OCI-LY7 (cell line): ENCODE measurements around the gene CST11.

ENCODE experiments used
- EZH2phosphoT487 ChIP-seq: fragments of 200-600 bp; sonication (generic); IDR thresholded peaks from 2 replicates; pipeline ENCODE4 v1.6.1; 2018; ENCODE audit warnings: low read depth, borderline replicate concordance, mild to moderate bottlenecking, mixed run types, antibody characterized with exemption, low read length, moderate library complexity, mixed read lengths
- TF ChIP-seq, protein P1 (sequence below): fragments of 200-600 bp; sonication (generic); conservative IDR thresholded peaks from 2 replicates; pipeline ENCODE4 v1.5.1; 2014; ENCODE audit warnings: mild to moderate bottlenecking, antibody characterized with exemption, low read length, moderate library complexity, mixed read lengths

GRCh38 chr20:23501926-23502325, 49.2 kb upstream of the CST11 start:
- TF ChIP-seq, protein P1, sequence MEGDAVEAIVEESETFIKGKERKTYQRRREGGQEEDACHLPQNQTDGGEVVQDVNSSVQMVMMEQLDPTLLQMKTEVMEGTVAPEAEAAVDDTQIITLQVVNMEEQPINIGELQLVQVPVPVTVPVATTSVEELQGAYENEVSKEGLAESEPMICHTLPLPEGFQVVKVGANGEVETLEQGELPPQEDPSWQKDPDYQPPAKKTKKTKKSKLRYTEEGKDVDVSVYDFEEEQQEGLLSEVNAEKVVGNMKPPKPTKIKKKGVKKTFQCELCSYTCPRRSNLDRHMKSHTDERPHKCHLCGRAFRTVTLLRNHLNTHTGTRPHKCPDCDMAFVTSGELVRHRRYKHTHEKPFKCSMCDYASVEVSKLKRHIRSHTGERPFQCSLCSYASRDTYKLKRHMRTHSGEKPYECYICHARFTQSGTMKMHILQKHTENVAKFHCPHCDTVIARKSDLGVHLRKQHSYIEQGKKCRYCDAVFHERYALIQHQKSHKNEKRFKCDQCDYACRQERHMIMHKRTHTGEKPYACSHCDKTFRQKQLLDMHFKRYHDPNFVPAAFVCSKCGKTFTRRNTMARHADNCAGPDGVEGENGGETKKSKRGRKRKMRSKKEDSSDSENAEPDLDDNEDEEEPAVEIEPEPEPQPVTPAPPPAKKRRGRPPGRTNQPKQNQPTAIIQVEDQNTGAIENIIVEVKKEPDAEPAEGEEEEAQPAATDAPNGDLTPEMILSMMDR = no peak
- no peak for TF ChIP-seq EZH2phosphoT487
